Cardiac septum (tissue), 1 donor: ENCODE results near the gene OR6F1. TPM values are rescaled to one million over a fixed set of nuclear protein-coding genes. Genes with fewer than 3 reads are reported as not detected.

ENCODE experiments used
- total RNA-seq: library from RNA; stranded (reverse); fragmentation: NEBNext Ultra II Directional; extraction: Animal tissue kit (Norgen Biotek cat#: 25700); gene quantifications from one replicate; pipeline ENCODE4 v1.2.1, GENCODE V29; 2021
- donor health status: DM: no; HTN: no; CAD: no.

The OR6F1 gene
- total RNA-seq, 1 donor from 2014 or later: not detected

Other genes starting within 250 kb of the OR6F1 start
- gene OR2C3, start 180.2 kb downstream of the OR6F1 start, total RNA-seq: not detected
- gene GCSAML, start 167.5 kb downstream of the OR6F1 start, total RNA-seq: not detected
- not detected for gene OR2G2, start 128.3 kb downstream of the OR6F1 start, total RNA-seq
- not detected for gene OR2G3, start 111.1 kb downstream of the OR6F1 start, total RNA-seq
- gene OR13G1, start 36.9 kb downstream of the OR6F1 start, total RNA-seq: not detected
- gene OR14K1, start 22.0 kb upstream of the OR6F1 start, total RNA-seq: not detected
- not detected for gene OR14A2, start 31.5 kb upstream of the OR6F1 start, total RNA-seq
- not detected for gene OR1C1, start 43.9 kb upstream of the OR6F1 start, total RNA-seq
- gene OR14A16, start 107.5 kb upstream of the OR6F1 start, total RNA-seq: not detected
- gene OR11L1, start 125.2 kb upstream of the OR6F1 start, total RNA-seq: not detected
- 1.2 TPM for gene TRIM58, start 140.5 kb upstream of the OR6F1 start, total RNA-seq
- gene OR2W3, start 178.9 kb upstream of the OR6F1 start, total RNA-seq: not detected
- gene OR2T8, start 203.6 kb upstream of the OR6F1 start, total RNA-seq: not detected
- not detected for gene OR2AJ1, start 208.2 kb upstream of the OR6F1 start, total RNA-seq
- gene OR2L8, start 232.2 kb upstream of the OR6F1 start, total RNA-seq: not detected
- gene OR2AK2, start 248.6 kb upstream of the OR6F1 start, total RNA-seq: not detected